Midbrain (tissue), 1 donor: ENCODE data around the gene STK32B.

ENCODE experiments used
- DNase-seq: peaks from one replicate; lab custom pipeline; 2025; lab: John Stamatoyannopoulos, UW

STK32B gene

DNA sequence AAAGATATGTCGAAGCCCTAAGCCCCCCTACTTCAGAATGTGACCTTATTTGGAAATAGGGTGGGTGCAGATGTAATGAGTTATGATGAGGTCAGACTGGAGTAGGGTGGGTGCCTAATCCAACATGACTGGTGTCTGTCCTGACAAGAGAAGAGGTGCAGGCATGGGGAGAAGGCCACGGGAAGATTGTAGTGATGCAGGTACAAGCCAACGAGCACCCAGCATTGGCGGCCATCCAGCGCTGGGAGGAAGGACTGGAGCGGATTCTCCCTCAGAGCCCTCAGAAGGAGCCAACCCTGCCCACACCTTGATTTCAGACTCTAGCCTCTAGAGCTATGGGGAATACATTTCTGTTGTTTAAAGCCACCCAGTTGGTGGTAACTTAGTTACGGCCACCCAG is 419.9 kb downstream of the STK32B start:
- no peak for DNase-seq

DNA sequence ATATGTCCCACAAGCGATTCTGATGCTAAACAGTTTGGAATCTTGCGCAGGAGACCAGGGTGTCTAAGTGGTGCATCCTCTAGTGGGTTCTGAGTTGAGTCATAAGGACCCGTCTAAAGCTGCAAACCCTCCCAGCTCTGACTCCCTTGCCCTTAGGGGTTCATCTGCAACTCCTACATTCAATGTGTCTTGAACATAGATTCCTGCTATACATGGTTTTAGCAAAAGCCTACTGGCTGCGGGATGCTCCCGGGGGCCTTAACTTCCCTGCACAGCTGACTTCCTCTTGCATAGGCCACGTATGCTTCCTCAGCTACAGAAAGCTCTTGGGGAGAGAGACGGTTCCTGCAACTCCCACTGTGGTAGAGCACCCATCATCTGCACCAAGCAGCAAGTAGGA is 420.4 kb downstream of the STK32B start:
- DNase-seq = no peak

DNA sequence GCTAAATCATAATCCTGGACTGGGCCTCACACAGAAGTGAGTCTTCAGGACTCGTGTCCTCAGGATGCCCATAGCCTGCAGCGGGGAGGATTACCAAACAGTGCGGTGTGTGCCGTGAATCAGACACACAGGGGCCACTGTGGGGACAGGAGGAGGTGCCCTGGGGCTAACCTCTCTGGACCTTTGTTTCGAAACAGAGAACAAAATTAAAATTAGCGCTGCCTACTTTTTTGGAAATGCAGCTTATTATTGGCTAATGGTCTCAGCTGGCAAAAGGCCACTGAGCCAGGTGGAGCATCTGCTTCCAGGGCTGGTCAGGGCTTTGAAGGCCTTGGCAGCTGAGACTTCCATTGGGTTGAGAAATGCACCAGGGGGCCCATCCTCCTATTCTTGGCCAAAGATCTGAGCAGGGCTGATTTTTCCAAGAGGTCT is 420.9 kb downstream of the STK32B start:
- DNase-seq = no peak

DNA sequence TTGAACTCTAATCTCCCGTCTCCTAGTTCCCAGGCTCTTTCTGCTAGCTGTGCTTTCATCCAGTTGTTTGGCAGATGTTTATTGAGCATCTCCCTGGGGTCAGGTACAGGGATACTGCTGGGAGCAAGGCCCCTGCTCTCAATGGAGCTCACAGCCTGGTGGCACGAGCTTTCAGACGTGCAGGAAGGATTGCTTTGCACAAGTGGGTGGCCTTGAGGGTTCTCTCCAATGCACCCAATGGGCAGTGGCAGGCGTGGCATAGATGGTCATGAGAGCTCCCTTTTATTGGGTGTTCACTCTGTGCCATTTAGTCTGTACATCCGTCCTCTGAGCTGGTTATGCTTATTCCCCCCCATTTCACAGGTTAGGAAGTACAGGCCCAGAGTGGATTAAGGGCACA is 421.8 kb downstream of the STK32B start:
- DNase-seq = no peak

DNA sequence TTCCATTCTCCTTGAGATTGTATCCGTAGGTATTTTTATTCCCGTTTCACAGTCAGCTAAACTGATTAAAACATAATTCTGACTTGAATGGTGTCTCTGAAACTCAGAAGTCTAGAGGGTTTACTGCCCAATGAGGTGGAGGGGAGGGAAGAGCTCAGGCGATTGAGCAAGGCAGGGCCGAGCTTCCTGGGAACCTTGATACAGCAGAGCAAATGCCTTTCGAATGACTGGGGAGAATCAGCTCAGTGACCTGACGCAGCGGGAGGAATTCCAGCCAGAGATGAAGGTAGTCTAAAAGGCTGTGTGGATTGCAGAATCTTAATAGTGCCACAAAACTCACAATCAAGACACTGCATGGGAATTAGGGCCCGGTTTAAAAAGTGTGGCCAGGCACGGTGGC is 423.5 kb downstream of the STK32B start:
- DNase-seq = no peak

DNA sequence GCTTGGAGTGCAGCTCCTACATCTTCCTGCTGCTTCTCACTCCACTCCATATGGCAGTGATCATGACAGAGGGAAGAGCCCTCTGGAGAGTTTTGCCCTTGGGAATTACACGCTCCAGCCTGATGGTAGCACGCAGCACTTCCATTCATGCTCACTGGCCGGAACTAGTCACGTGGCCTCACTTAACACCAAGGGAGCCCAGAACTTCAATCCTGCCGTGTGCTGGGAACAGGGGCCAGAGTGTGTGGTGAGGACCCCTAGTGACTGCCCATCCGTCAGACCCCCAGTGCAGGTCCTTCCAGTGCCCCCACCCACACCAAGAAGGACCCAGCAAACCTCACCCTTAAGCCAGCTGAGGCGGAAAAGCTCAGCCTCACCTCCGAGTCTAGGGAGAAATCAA is 426.3 kb downstream of the STK32B start:
- no peak for DNase-seq

DNA sequence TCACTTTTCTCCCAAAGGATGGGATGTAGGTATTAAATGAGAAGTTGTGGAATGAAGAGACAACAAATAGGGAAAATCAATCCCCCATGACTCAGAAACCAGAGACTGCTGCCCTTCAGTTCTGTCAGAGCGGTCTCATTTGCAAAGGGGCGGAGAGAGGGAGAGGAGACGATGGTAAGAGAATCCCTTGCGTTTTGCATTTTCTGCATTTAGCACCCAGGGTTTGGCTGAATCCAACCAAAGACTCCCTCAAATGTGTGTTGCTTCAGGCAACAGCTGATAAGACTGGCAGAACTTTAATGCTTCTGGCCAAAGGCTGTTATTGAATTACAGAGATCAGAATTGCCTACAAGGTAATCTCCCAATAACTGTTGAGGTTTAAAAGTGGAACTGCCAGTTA is 426.9 kb downstream of the STK32B start:
- DNase-seq = no peak

DNA sequence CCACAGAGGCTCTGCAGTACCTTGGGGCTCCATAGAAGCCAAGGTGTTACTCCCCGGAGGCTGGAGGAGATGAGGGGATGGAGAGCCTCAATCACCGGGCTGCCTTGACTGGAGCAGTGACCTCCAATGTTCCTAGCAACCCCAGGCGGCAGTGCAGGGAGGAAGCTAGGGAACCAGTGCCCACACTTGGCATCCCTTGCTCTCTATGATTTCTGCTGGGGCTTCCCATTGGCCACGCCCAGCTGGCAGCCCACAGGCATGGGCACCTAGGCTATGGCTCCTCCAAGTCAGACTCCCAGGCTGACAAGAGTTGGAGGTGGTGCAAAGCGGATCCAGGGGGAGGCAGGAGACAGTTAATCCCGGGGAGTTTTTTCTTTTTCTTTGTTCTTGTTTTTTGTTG is 427.4 kb downstream of the STK32B start:
- no peak for DNase-seq

DNA sequence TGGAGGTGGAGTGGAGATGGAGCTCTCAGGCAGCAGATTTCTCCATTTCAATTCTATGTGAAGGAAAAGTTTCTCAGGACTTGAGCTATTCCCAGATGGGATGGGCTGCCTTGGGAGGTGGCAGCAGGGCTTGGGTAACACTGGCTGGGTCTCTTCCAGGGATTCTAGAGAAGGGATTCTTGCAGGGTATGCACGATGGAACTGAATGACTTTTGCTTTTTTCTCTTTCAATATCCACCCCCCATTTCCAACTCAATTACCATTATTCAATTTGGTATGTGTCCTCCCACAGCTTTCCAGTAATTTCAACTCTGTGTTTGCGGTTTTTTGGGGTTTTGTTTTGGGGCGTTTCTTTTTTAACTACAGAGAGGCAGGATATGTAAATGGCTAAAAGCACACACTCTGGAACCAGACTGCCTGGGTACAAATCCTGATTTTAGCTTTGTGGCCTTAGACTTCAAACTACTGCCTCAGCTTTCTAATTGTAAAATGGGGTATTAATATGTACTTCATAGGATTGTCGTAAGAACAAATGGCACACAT is 428.3 kb downstream of the STK32B start:
- no peak for DNase-seq

DNA sequence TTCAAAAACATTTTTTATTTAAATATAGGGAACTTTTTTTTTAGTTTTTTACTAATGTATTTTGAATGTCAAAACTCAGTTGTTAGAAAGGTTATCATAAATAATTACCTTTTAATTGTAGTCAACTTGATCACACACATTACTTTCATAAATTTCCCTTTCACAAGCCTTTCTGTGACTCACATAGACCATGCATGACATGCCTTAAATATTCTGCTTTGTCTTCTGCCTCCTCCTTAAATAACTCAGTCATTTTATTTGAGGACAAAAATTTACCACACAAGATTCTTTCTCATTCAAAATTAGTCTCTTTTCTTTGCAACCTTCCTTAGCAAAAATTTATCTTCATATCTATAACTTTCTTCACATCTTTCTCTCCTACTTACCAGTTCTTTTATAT is 437.1 kb downstream of the STK32B start:
- no peak for DNase-seq

DNA sequence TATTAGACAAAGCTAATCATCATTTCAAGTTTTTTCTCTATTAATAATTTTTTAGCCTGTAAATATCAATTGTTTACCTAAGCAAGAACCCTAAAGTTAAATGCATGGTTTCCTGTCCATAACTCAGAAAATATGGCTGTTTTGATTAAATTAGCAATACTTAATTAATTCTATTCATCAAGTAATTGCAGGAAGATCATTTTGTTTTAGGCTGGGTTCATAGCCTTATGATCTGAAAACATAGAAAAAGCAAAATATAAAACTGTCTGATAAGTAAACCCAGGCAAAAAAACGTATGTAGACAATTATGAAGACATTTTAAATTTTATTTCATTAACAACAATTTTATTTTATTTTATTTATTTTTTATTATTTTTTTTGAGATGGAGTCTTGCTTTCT is 438.0 kb downstream of the STK32B start:
- DNase-seq = no peak

DNA sequence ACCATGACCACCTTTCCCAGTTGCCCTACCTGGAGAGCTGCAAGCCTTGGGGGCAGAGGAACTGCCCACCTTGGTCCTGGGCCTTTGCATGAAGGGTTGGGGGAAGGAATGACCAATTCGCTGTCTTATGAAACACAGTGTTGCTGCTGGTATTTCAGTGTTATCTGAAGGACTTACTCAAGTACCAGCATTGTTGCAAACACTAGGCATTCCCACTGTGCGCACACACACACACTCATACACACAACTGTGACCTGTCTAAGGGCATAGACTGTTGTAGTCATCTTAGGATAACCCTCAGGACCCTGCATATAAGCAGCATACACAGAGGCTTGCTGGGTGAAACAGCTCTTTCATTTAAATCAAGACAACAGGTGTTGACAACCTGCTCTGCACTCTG is 446.2 kb downstream of the STK32B start:
- no peak for DNase-seq

DNA sequence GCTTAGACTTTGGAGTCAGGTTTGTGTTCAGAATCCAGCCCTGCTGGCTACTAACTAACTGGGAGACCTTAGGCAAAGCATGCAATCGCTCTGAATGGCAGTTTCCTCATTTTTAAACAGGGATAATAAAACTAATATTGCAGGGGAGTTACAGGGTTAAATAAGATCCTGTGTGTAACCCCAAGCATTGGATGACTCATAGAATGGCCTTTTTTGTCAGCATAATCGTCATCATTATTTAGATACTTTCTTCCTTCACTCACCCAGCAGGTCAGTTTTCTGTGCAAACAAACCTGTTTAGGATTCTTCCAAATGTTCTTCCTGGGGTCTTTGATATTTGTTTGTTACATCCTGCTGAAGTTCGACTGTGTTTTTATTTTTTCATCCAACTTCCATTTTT is 448.9 kb downstream of the STK32B start:
- no peak for DNase-seq

DNA sequence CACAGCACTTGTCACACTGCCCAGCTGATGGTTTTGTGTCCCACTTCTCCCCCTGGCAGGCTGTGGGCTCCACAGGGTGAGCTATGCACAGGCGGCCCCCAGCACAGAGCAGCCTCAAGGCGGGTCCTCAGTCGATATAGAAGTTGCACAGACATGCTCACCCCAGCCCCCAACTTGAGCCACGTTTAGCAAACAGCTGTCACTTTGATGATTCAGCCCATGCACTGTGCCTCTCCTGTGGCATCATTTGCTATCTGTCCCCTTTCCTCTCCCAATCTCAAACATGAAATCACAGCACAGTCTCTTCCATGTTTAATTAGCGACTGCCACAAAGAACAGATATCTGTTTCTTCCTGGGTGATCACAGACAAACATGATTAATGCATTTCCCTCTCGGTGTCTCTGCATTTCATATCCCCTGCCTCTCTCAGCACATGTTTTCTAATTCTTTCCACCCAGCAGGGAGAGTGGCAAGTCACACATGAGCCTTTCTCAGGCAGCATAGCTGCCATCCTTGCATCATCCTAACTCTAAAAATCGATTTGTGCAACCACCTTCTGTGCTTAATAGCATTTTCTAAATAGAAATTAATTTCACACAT is 452.2 kb downstream of the STK32B start:
- no peak for DNase-seq

DNA sequence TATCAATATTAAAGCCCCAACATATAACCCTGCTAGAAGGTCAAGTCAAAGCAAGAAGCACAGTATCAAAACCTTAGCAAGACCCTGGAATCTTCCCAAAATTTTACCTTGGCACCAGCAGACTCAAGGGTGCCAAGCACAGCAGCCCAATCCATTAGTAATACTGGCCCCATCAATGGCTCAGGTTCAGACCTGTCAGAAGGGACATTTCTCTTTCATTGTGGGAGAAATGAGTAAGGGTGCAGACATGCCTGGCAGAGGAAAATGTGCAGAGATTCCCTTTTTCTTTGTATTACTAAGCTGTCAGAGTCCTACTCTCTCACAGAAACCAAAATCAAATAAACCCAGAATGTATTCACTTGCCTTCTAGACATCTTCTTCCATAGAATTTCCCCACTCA is 453.2 kb downstream of the STK32B start:
- no peak for DNase-seq

DNA sequence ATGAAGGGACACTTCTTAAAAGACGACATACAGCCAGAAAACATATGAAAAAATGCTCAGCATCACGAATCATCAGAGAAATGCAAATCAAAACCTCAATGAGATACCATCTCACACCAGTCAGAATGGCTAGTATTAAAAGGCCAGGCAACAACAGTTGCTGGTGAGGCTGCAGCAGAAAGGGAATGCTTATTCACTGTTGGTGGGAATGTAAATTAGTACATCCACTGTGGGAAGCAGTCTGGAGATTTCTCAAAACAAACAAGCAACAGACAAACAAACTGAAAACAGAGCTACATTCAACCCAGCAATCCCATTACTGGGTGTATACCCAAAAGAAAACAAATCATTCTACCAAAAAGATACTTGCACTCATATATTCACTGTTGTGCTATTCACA is 459.2 kb downstream of the STK32B start:
- DNase-seq = no peak

DNA sequence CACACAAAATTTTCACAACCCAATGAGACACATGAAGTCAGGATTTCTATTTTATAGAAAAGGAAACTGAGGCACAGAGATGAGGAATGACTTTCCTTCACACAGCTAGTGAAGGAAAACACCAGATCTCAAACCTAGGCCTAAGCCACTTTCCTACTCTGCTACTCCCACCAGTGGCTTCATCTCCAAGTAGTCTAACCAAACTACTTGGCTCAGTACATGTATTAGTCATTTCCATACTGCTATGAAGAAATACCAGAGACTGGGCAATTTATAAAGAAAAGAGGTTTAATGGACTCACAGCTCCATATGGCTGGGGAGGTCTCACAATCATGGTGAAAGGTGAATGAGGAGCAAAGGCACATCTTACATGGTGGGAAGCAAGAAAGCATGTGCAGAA is 460.5 kb downstream of the STK32B start:
- no peak for DNase-seq

DNA sequence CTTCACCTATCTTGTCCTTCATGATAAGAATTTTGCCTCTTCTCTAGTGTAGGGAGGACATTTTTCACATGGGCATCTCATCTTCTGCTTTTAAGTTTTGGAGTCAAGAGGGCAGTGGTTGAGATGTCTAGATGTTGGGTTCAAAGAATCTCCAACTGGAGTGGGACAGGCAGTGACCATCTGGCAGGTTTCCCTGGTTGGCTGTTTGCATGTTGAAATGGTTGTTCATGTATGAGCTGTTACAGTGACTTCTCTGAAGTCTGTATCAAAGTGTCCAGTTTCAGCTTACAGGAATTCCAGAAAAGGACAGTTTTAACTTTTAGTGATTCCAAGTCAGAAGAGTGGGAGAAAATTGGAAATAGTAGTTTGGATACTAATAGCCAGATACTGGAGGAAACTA is 464.4 kb downstream of the STK32B start:
- DNase-seq = no peak

DNA sequence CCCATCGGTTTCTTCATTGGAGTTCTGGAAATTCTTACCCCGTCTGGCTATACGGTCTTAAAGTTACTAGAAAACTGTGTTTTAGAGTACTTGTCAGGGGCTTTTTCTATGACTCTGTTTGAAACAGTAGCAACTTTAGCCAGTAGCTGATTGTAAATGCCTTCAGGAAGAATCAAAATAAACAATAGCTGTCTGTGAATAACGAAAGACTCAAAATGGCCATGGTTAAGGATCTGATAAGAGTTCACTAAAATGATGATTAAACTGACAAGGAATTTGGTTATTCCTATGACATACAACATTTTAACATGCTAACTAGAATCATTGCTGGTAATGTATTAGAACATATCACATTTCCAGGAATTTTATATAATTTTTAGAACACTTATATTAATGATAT is 466.1 kb downstream of the STK32B start:
- no peak for DNase-seq

DNA sequence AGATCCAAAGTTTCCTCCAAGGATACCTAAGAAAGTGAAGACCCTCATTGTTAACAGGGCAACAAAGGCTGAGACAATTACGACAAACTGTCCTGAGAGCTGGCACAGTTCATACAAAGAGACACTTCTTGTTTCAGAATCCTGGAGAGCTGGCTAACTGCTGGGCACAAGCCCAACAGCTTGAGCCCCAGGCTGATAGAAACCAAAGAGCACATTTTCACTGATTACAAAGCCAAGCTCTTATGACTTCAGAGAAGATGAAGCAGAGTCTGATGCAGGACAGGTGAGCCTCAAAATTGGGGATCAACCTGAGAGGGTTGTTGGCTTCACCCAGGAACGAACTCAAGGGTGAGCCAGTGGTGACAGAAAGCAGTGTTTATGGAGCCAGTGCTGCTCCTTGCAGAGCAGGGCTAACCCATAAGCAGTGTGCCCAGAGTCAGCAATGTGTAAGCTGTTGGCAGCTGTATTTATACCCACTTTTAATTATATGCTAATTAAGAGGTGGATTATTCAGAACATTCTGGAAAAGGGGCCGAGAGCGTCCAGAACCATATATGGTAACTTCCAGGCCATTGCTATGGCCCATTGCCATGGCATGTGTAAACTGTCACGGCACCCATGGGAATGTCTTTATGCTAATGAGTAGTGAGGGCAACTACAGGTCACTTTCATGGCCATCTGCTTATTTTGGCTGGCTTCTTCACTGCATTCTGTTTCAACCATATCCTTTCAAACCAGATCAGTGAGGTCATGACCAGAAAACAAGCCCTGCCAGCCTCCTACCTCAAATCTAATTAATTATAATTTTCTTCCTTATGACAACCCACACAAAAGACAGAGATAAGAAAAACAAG is 473.4 kb downstream of the STK32B start:
- no peak for DNase-seq

DNA sequence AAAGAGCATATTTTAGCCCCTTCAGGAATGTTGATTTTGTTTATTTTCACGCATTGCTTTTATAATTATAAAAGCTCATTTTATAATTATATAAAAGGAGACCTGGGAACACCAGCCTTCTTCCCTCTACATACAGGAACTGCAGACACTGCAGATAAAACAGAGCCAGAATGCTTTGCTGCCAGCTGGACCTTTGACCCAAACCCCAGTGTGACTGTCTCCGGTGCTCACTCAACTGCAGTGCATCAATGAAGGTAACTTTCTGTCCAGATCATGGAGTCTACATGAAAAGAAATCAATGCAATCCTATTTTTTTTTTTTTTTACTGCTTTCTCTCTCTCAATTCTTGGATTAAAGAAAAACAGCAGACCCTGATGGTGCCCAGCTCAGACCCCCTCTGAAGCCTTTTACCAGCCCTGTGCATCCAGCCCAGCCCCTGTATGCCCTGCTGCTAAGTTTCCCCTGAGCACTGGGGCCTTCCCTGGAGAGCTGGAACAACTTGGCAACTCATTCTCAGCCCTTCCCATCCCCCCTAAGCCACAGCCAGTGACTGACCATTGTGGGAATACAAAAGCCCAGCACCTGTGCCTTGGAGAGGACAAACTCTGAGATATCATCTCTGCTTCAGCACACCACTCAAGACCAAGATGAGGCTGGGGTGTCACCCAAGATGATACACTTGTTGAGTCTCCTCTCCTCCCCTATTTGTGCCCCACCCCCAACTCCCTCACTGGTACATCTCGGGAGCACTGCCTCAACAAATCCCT is 475.0 kb downstream of the STK32B start:
- no peak for DNase-seq

DNA sequence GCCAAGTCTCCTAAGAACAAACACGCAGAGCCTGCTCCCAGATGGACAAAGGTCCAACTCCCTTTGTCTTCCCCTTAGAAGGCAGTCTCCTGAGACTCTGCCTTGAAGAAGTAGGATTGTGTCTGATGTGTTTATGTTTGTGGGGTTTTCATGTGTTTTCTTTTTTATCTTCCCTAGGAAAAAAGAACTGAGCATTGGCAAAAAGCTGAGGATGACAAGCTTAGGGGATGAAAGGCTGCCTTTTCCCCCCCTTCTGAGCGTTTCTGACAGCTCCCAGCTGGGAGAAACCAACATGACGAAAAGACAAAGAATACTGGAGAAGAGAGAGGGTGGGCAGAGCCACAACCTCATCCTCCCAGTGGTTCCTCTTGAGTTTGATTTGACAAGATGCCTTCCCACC is 475.9 kb downstream of the STK32B start:
- DNase-seq = no peak

DNA sequence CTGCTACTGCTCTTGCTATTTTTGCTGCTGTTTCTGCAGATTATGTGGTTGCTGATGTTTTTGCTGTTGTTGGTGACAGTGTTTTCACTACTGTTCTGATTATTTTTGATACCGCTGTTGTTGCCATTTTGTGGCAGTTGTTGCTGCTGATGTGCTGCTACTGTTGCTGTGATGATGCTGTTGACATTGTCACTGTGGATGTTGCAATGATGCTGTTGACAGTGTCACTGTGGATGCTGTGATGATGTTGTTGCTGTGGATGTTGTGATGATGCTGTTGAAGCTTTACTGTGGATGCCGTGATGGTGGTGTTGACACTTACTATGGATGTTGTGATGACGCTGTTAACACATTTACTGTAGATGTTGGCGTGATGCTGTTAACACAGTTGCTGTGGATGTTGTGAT is 476.8 kb downstream of the STK32B start:
- no peak for DNase-seq
